ENCODE measurements around the gene NACAD.

NACAD gene

DNA sequence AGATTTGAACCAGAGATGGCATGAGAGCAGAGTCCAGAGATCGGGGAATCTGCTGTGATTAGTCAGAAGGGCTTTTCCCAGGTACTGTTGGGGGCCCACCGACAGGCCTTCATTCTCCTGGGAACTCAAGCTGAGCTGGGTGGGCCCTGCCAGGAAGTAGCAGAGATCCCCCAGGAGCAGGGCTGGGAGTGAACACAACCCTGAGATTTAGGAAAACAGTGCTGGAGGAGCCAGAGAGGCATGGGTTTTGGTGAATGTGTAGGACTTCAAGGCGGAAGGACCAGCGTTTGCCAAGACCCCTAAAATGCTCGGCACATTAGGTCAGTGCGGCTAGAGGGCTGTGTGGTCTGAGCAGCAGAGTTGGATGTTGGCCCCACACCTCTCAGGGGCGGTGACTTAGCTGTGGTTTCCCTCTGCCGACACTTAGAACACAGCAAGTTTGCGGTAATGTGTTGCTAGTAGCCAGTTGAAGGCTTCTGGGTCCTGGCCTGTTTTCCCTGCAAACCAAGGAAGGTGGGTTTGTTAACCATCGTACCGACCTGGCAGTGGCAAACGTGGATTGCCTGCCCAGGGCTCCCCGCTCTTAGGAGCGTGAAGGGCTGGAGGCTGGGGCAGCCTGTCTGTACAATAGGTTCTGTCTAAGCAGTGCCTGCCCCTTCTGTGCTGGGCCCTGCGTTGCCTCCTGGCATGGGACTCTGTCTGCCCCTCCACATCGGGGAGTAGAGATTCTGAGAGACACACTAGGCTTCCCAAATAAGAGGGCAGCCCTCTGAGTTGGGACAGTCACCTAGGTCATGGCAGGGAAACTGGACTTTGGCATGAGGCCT lies 14.0 kb downstream of the NACAD start:
- DNase-seq (ENCODE audit: low read depth), result no peak
- no peak overlapping the region for H3K4me3 ChIP-seq (ENCODE audit: low read depth, low read length)
- TF ChIP-seq, protein P1, sequence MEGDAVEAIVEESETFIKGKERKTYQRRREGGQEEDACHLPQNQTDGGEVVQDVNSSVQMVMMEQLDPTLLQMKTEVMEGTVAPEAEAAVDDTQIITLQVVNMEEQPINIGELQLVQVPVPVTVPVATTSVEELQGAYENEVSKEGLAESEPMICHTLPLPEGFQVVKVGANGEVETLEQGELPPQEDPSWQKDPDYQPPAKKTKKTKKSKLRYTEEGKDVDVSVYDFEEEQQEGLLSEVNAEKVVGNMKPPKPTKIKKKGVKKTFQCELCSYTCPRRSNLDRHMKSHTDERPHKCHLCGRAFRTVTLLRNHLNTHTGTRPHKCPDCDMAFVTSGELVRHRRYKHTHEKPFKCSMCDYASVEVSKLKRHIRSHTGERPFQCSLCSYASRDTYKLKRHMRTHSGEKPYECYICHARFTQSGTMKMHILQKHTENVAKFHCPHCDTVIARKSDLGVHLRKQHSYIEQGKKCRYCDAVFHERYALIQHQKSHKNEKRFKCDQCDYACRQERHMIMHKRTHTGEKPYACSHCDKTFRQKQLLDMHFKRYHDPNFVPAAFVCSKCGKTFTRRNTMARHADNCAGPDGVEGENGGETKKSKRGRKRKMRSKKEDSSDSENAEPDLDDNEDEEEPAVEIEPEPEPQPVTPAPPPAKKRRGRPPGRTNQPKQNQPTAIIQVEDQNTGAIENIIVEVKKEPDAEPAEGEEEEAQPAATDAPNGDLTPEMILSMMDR (IDR thresholded peaks at IDR 0.05; ENCODE audit: low read depth, low read length), result no peak
- no peak for TF ChIP-seq POLR2A (IDR thresholded peaks at IDR 0.05; ENCODE audit: extremely low read depth, insufficient read length)
- TF ChIP-seq MYC (IDR thresholded peaks at IDR 0.05; ENCODE audit: low read depth, low read length), result no peak
- TF ChIP-seq, protein P2, sequence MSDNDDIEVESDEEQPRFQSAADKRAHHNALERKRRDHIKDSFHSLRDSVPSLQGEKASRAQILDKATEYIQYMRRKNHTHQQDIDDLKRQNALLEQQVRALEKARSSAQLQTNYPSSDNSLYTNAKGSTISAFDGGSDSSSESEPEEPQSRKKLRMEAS (IDR thresholded peaks at IDR 0.05; ENCODE audit: low read depth, low read length), result no peak

DNA sequence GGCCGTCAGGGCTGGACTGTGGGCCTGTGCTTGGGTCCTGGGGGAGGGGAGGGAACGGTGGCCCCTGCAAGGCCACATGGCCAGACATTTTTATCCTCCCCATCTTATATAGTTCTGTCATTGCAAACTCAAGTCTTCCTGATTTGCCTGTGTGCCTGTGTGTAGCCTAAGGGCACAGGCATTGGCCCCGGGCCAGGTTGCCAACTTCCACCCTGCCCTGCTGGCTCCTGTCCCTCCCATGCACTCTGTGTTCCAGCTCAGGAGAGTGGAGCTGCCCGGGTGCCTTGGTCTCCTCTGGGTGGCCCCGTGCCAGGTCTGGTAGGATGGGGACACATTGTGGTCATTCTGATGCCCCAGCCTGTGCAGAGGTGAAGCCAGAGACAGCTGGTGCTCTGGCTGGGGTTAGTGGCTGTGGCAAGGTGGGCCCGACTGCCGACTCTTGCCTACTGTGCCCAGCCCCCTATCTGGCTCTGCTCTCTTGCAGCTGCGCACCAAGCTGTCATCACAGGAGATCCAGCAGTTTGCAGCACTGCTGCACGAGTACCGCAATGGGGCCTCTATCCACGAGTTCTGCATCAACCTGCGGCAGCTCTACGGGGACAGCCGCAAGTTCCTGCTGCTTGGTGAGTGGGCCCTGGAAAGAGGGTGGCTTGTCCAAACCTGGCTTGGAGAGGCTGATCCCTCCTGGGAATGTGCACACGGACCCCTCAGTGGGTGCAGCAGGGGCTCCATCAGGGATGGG lies 14.8 kb downstream of the NACAD start:
- DNase-seq (ENCODE audit: low read depth), result no peak
- no peak overlapping the region for H3K4me3 ChIP-seq (ENCODE audit: low read depth, low read length)
- TF ChIP-seq, protein P1 (IDR thresholded peaks at IDR 0.05; ENCODE audit: low read depth, low read length), result no peak
- TF ChIP-seq MYC (IDR thresholded peaks at IDR 0.05; ENCODE audit: low read depth, low read length) (no peak), POLR2A (IDR thresholded peaks at IDR 0.05; ENCODE audit: extremely low read depth, insufficient read length) (no peak)
- TF ChIP-seq, protein P2 (IDR thresholded peaks at IDR 0.05; ENCODE audit: low read depth, low read length), result no peak

DNA sequence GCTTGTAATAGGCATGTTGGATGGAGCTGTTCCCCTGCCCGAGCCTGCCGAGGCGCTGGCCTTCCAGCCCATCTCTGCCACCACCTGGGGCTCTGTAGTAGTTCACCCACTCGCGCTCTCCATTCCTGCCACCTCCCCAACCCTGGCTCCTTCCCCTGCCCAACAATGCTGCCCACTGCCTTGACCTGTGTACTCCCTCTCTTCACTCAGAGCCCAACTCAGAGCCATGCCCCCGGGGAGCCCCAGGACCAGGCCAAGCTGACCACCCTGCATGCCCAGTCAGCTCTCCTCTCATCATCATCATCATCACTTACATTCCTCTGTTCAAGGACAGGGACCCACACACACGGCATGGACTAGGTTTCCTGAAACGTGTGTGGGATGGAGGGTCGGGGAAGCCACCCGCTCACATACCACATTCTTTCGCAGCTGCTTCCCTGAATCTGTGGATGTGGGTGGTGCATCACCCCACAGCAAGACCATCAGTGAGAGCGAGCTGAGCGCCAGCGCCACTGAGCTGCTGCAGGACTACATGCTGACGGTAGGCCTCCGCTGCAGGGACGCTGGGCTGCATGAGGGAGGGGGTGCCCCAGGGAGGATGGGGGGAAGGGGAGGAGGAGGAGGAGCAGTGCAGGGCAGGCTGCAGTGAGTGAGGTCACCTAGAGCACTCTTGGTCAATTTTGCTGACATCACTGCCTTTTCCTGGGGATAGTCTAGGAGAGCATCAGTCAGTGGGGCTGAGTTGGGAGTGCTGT lies 15.6 kb downstream of the NACAD start:
- H3K4me3 ChIP-seq (ENCODE audit: low read depth, low read length), result no peak overlapping the region
- peak; percentile 36 for DNase-seq (ENCODE audit: low read depth)
- TF ChIP-seq MYC (IDR thresholded peaks at IDR 0.05; ENCODE audit: low read depth, low read length), result no peak
- TF ChIP-seq, protein P1 (IDR thresholded peaks at IDR 0.05; ENCODE audit: low read depth, low read length), result no peak
- TF ChIP-seq, protein P2 (IDR thresholded peaks at IDR 0.05; ENCODE audit: low read depth, low read length), result no peak
- no peak for TF ChIP-seq POLR2A (IDR thresholded peaks at IDR 0.05; ENCODE audit: extremely low read depth, insufficient read length)

DNA sequence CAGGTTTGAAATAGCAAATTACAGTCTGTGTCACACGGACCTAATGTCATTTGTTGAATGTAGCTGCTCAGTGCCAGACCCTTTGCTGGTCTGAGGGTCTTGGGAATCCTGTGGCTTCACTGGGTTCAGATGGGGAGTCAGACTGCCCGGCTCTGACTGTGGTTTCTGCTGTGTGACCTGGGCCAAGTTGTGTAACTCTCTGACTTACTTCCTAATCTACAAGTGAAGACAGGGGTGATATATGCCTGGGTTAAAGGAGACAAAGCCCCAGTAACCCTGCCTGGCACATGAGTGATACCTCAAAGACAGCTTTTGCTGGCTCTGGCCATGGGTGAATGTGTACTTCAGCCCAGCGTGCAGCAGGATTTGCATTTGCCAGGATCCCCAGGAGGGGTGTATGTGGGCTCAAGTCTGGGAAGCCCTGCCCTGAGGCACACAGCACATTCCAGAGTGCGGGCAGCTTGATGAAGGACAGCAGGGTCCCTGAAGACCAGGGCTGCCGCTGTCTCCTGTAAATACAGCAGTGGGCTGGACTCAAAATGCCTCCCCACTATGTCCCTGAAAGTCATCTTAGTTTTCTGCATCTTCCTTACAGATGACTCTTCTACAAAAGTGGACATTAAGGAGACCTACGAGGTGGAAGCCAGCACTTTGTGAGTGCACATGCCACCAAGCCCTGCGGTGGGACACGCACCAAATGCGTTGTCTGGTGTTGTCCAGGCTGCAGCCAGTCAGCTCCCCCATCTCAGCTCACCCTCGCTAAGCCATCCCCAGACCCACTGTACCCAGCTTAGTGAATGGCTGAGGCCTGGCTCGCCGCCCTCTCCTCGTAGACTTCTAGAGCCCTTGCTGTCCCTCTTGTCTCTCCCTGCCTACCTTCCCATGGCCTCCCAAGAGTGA lies 16.4 kb downstream of the NACAD start:
- no peak for DNase-seq (ENCODE audit: low read depth)
- H3K4me3 ChIP-seq (ENCODE audit: low read depth, low read length), result no peak overlapping the region
- TF ChIP-seq MYC (IDR thresholded peaks at IDR 0.05; ENCODE audit: low read depth, low read length) (no peak), POLR2A (IDR thresholded peaks at IDR 0.05; ENCODE audit: extremely low read depth, insufficient read length) (no peak)
- TF ChIP-seq, protein P1 (IDR thresholded peaks at IDR 0.05; ENCODE audit: low read depth, low read length), result no peak
- TF ChIP-seq, protein P2 (IDR thresholded peaks at IDR 0.05; ENCODE audit: low read depth, low read length), result no peak

DNA sequence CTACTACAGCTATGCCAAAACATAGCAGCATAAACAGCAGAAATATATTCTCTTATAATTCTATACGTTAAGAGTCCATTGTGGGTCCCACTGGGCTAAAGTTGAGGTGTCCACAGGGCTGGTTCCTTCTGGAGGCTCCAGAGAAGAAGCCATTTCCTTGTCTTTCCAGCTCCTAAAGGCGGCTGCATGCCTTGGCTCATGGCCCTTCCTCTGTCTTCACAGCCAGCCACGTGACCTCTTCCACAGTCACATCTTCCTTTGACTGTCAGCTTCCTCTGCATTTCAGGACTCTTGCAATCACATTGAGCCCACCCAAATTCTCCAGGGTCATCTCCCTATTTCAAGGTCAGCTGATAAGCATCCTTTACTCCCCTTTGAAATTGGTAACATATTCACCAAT lies 17.2 kb downstream of the NACAD start:
- no peak overlapping the region for H3K4me3 ChIP-seq (ENCODE audit: low read depth, low read length)
- TF ChIP-seq MYC (IDR thresholded peaks at IDR 0.05; ENCODE audit: low read depth, low read length), result no peak
- TF ChIP-seq POLR2A (IDR thresholded peaks at IDR 0.05; ENCODE audit: extremely low read depth, insufficient read length), result no peak
- TF ChIP-seq, protein P2 (IDR thresholded peaks at IDR 0.05; ENCODE audit: low read depth, low read length), result no peak
- TF ChIP-seq, protein P1 (IDR thresholded peaks at IDR 0.05; ENCODE audit: low read depth, low read length), result no peak
- no peak for DNase-seq (ENCODE audit: low read depth)

Data from NB4 (cell line).